HEK293T (cell line): ENCODE measurements around the gene RAC2.

ENCODE experiments used
- FOXA1 ChIP-seq: fragments of 450-650 bp; IDR thresholded peaks from 2 replicates; pipeline ENCODE4 v1.6.1; 2016; ENCODE audit warnings: mild to moderate bottlenecking
- FOXK2 ChIP-seq: fragments of 450-650 bp; IDR thresholded peaks from 2 replicates; pipeline ENCODE4 v1.6.1; 2016; ENCODE audit warnings: mild to moderate bottlenecking
- FOXM1 ChIP-seq: fragments of 450-650 bp; IDR thresholded peaks from 2 replicates; pipeline ENCODE4 v1.6.1; 2017; ENCODE audit warnings: mild to moderate bottlenecking, borderline replicate concordance
- HDGF ChIP-seq: fragments of 450-650 bp; IDR thresholded peaks from 2 replicates; pipeline ENCODE4 v1.6.1; 2017; ENCODE audit warnings: antibody characterized with exemption, borderline replicate concordance
- SP1 ChIP-seq: fragments of 450-650 bp; IDR thresholded peaks from 2 replicates; pipeline ENCODE4 v1.6.1; 2017
- SUZ12 ChIP-seq: fragments of 450-650 bp; IDR thresholded peaks from 2 replicates; pipeline ENCODE4 v1.6.1; 2016; ENCODE audit warnings: mild to moderate bottlenecking
- ZNF384 ChIP-seq: fragments of 450-650 bp; IDR thresholded peaks from 2 replicates; pipeline ENCODE4 v1.6.1; 2016
- TF ChIP-seq, protein P1 (sequence below): fragments of 450-650 bp; IDR thresholded peaks from 2 replicates; pipeline ENCODE4 v1.6.1; 2016

DNA sequence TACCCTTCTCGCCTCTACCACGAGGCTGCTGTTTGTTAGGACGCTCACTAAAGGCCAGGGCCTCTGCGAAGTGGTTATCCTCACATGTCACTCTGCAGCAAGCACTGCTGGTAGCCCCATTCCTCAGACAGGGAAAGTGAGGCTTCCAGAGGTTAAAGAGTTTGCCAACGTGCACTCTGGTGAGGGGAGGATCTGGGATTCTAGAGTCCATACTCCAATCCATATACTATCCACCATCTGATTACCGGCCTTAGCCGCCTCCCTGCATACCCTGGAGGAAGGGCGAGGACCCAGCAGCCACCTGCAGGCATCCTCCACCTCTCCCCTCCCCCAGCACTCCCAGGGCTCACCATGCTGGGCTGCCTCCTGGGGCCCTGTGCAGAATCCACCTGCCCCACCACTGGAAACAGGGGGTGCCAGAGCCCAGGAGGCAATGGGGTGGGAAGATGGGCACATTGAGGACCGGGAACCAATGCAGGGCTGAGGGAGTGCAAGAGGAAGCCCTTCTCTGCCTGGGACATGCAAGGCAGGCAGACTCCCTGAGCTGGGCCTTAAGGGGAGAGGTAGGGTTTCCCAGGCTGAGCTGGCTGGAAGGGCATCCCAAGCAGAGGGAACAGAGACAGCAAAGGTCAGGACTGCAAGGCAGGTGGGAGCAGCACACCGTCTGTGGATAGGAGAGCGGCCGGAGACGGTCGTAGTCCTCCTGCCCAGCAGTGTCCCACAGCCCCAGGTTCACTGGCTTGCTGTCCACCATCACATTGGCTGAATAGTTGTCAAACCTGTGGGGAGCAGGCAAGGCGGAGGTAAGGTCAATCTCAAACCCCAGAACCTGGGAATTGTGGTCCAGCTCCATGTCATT, 11.7 kb downstream of the RAC2 start:
- TF ChIP-seq ZNF384 (no peak), FOXM1 (no peak), FOXK2 (no peak), SUZ12 (no peak), FOXA1 (no peak), HDGF (no peak), SP1 (no peak)
- TF ChIP-seq, protein P1, sequence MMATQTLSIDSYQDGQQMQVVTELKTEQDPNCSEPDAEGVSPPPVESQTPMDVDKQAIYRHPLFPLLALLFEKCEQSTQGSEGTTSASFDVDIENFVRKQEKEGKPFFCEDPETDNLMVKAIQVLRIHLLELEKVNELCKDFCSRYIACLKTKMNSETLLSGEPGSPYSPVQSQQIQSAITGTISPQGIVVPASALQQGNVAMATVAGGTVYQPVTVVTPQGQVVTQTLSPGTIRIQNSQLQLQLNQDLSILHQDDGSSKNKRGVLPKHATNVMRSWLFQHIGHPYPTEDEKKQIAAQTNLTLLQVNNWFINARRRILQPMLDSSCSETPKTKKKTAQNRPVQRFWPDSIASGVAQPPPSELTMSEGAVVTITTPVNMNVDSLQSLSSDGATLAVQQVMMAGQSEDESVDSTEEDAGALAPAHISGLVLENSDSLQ: no peak
